ENCODE data around the gene CHTF8.

Gene CHTF8

GRCh38 chr16:69169607-69170352 is 37.4 kb upstream of the CHTF8 start (continued):
- no peak for TF ChIP-seq ZNF266 (tag by site-specific recombination; IDR thresholded peaks at IDR 0.05; ENCODE audit: low read depth)
- no peak for TF ChIP-seq ZBTB1 (tag by site-specific recombination; IDR thresholded peaks at IDR 0.05)
- TF ChIP-seq ZNF596 (tag by site-specific recombination; IDR thresholded peaks at IDR 0.05) = no peak
- TF ChIP-seq ZNF248 (tag by site-specific recombination; IDR thresholded peaks at IDR 0.05) = no peak
- TF ChIP-seq ZNF24 (tag by site-specific recombination; IDR thresholded peaks at IDR 0.05) = no peak
- TF ChIP-seq FEZF1 (tag by site-specific recombination; IDR thresholded peaks at IDR 0.05) = peak; percentile 53
- TF ChIP-seq EGR2 (tag by site-specific recombination; IDR thresholded peaks at IDR 0.05; ENCODE audit: low read depth) = peak; percentile 90
- TF ChIP-seq PATZ1 (tag by site-specific recombination; IDR thresholded peaks at IDR 0.05) = no peak
- no peak for TF ChIP-seq ZNF175 (tag by site-specific recombination; IDR thresholded peaks at IDR 0.05)
- TF ChIP-seq ZNF184 (tag by site-specific recombination; IDR thresholded peaks at IDR 0.05) = no peak

DNA sequence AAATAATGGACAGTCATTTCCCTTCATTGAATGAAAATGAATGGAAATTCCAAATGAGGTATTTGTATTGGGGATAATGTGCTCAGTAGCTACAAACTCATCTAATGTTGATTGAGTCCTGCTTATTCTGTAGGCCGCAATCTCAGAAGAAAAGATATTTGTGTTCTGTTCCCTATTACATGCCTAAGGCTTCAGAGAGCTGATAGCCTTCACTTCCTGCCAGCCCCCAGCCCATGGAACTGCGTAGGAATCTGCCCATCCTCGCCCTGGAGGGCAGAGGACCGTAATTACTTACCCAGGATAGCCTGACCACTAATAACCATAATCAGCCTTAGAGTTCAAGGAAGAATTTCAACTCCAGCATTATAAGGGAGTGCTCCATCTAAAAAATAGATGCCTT is 36.7 kb upstream of the CHTF8 start:
- H3K27ac ChIP-seq (ENCODE audit: extremely low read depth, low read depth, low read length) = no peak overlapping the region
- no peaks in the 10 kb centered on the region for H3K9me3 ChIP-seq (ENCODE audit: control insufficient read depth, insufficient read depth, low read depth, low read length)
- ChIA-PET POLR2A (interaction anchor here (0.7 kb wide), 1 partner anchor 622 kb away, joined by 3 read pairs; no protein-coding TSS in a partner anchor), CTCF (interaction anchor here (0.6 to 1.2 kb wide), 5 partner anchors 11 to 107 kb away, joined by 3 to 8 read pairs (median 5); no protein-coding TSS in a partner anchor)
- TF ChIP-seq ZNF221 (tag by site-specific recombination; IDR thresholded peaks at IDR 0.05; ENCODE audit: borderline replicate concordance) (no peak), ZNF239 (tag by site-specific recombination; IDR thresholded peaks at IDR 0.05) (no peak), REST (tag by site-specific recombination; IDR thresholded peaks at IDR 0.05) (no peak), ZNF600 (tag by site-specific recombination; IDR thresholded peaks at IDR 0.05) (no peak), INSM2 (tag by site-specific recombination; IDR thresholded peaks at IDR 0.05) (no peak), ZNF16 (tag by site-specific recombination; IDR thresholded peaks at IDR 0.05; ENCODE audit: low read depth) (no peak), ZNF324 (tag by site-specific recombination; IDR thresholded peaks at IDR 0.05) (no peak), ZNF561 (tag by site-specific recombination; IDR thresholded peaks at IDR 0.05; ENCODE audit: borderline replicate concordance) (no peak)
- H3K4me1 ChIP-seq (ENCODE audit: control insufficient read depth, insufficient read depth, low read length) = peaks cover 10% of the 10 kb centered on the region; the same call in 1 of the 2 replicates
- H3K4me3 ChIP-seq (ENCODE audit: low read depth, low read length) = no peak overlapping the region
- peaks cover 23 to 56% of the 10 kb centered on the region in 2 experiments for H3K36me3 ChIP-seq (ENCODE audit: control insufficient read depth in 2 of 2, insufficient read depth in 1 of 2, low read length in 2 of 2)

Data from HEK293 (cell line).